MCF 10A (cell line): Measurements from ENCODE around the gene NINJ2. TPM values are rescaled to one million over a fixed set of nuclear protein-coding genes. Genes with fewer than 3 reads are reported as not detected.
A peak's percentile ranks its signal among the peaks of the same experiment; 100 is the strongest.

Experiments used
- BruUV-seq: library from RNA; stranded (reverse); fragments of 400-500 nt; replicated peaks from 2 replicates; lab custom pipeline; 2021; lab: Mats Ljungman, UMichigan
- CTCF ChIA-PET: fragments of 300-600 bp; sonication (Branson Sonifier 250); formaldehyde crosslinking; extraction: SDS; loops from one replicate; lab custom pipeline; 2021; ENCODE audit warnings: antibody characterized with exemption, inconsistent platforms; lab: Yijun Ruan, JAX
- POLR2A ChIA-PET: fragments of 300-600, 350-650 bp; sonication (Branson Sonifier 250); formaldehyde crosslinking; extraction: SDS; loops from one replicate; lab custom pipeline; 2020; ENCODE audit warnings: antibody characterized with exemption, inconsistent platforms; lab: Yijun Ruan, JAX
- DNase-seq: peaks from one replicate; pipeline ENCODE4 v3.0.0-alpha.2; 2018; ENCODE audit not compliant: unreplicated experiment
- H3K27ac Mint-ChIP-seq: one replicate; pipeline ENCODE4 v1.8.0; 2022; ENCODE audit warnings: mild to moderate bottlenecking, low read depth, mixed read lengths; ENCODE audit not compliant: unreplicated experiment
- H3K27me3 Mint-ChIP-seq: one replicate; pipeline ENCODE4 v1.8.0; 2022; ENCODE audit warnings: mixed read lengths; ENCODE audit not compliant: insufficient read depth, unreplicated experiment
- H3K36me3 Mint-ChIP-seq: one replicate; pipeline ENCODE4 v1.8.0; 2022; ENCODE audit warnings: mild to moderate bottlenecking, moderate library complexity, mixed read lengths; ENCODE audit not compliant: insufficient read depth, unreplicated experiment
- H3K4me1 Mint-ChIP-seq: one replicate; pipeline ENCODE4 v1.8.0; 2022; ENCODE audit warnings: mixed read lengths; ENCODE audit not compliant: insufficient read depth, unreplicated experiment
- H3K4me3 Mint-ChIP-seq: one replicate; pipeline ENCODE4 v1.8.0; 2022; ENCODE audit warnings: mild to moderate bottlenecking, moderate library complexity, mixed read lengths; ENCODE audit not compliant: unreplicated experiment
- H3K9me3 Mint-ChIP-seq: one replicate; pipeline ENCODE4 v1.8.0; 2022; ENCODE audit warnings: mixed read lengths; ENCODE audit not compliant: unreplicated experiment
- intact Hi-C: fragments of 100-400 bp; cut with micrococcal nuclease; formaldehyde crosslinking; loops from 2 replicates; pipeline ENCODE4 v1.14.1; 2022
- total RNA-seq: library from RNA; stranded (reverse); gene quantifications from 2 replicates; pipeline ENCODE4 v1.2.3, GENCODE V29; 2022
- TF ChIP-seq, protein P1 (sequence below): fragments of 200-600 bp; IDR thresholded peaks from one replicate; pipeline ENCODE4 v1.8.0; 2022; ENCODE audit warnings: antibody characterized with exemption, mild to moderate bottlenecking; ENCODE audit not compliant: unreplicated experiment

Gene NINJ2
- total RNA-seq, 1 experiment from 2014 or later: not detected

DNA sequence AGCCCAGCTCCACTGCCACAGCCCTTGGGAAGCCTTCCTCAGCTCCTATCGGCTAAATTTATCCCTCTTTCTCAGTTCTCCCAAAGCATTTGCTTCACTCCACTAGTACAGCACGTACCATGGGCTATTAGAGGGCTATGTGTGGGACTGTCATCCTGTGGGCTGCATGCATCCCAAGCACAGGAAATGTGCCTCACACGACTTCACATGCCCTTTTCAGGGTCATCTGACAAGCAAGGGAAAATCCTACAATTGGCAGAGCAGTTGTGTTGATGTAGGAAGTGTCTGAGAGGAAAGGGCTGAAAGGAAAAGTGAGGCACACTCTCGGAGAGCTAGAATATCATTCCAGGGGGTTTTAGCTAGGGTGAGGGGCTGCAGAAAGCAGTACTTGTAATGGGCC, 47.6 kb downstream of the NINJ2 start:
- Mint-ChIP-seq H3K9me3 (peaks cover 8% of the 10 kb centered on the region), H3K4me1 (peaks cover 7% of the 10 kb centered on the region), H3K4me3 (no peak overlapping the region), H3K27ac (no peak overlapping the region), H3K36me3 (no peaks in the 10 kb centered on the region), H3K27me3 (no peaks in the 10 kb centered on the region)
- intact Hi-C loops: no loop called here
- BruUV-seq: no TSS peak
- DNase-seq: no peak
- TF ChIP-seq, protein P1, sequence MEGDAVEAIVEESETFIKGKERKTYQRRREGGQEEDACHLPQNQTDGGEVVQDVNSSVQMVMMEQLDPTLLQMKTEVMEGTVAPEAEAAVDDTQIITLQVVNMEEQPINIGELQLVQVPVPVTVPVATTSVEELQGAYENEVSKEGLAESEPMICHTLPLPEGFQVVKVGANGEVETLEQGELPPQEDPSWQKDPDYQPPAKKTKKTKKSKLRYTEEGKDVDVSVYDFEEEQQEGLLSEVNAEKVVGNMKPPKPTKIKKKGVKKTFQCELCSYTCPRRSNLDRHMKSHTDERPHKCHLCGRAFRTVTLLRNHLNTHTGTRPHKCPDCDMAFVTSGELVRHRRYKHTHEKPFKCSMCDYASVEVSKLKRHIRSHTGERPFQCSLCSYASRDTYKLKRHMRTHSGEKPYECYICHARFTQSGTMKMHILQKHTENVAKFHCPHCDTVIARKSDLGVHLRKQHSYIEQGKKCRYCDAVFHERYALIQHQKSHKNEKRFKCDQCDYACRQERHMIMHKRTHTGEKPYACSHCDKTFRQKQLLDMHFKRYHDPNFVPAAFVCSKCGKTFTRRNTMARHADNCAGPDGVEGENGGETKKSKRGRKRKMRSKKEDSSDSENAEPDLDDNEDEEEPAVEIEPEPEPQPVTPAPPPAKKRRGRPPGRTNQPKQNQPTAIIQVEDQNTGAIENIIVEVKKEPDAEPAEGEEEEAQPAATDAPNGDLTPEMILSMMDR: no peak
- ChIA-PET CTCF (no interaction called here), POLR2A (no interaction called here)

DNA sequence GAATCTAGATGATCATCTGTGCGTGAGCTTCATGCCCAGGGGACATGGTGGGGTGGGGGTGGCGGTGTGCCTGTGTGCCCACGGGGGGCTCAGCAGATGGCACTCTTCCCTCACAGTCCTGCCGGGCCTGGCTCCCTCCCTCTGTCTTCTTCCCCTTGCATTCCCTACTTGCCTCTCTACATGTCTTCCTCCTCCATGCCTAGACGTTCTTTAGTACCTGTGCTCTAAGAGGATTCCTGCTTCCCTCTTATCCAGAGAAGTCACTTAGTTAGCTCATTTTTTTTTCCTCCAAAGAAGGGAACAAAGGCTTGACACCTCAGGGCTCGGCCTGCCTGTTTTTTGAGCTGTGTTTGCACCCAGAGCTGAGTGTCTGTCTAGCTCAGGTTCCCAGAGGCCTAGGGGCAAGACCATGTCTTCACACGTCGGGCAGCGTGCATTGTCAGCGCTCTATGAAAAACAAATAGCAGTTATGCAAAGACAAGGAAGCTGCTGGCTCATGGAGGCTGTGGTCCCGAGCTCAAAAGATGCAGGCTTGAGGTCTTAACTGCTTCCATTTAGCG, 48.8 kb downstream of the NINJ2 start:
- Mint-ChIP-seq H3K27me3 (no peaks in the 10 kb centered on the region), H3K27ac (no peak overlapping the region), H3K4me3 (no peak overlapping the region), H3K4me1 (peaks cover 13% of the 10 kb centered on the region), H3K9me3 (peaks cover 8% of the 10 kb centered on the region), H3K36me3 (no peaks in the 10 kb centered on the region)
- DNase-seq: peak; percentile 14
- ChIA-PET POLR2A (interaction anchor here (0.6 to 2.1 kb wide), 8 partner anchors 16 to 286 kb away, joined by 3 to 11 read pairs (median 4); partner anchors contain the start of gene WNK1), CTCF (interaction anchor here (0.7 to 1.6 kb wide), 8 partner anchors 9 to 201 kb away, joined by 3 to 8 read pairs (median 5); partner anchors contain the start of gene WNK1)
- intact Hi-C loops: no loop called here
- TF ChIP-seq, protein P1: no peak
- BruUV-seq: no TSS peak

DNA sequence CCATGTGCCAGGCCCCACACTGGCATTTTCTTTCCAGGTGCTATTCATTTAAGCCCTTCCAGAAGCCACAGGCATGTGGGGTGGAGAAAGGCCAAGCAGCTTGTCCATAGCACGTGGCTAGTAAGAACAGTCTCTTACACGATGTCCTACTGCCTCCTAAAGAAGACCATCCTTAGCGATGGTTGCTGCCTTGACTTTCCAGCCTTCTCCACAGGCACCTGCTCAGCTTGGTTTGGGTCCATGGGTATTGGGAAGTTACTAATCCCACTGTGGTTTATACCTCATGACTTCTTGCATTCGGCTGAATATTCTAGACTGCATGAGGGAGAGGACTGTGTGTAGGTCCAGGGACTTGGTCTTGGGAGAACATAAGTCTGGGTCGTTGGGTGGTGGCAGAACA, 49.2 kb downstream of the NINJ2 start:
- no peak overlapping the region for H3K27ac Mint-ChIP-seq
- H3K27me3 Mint-ChIP-seq: no peaks in the 10 kb centered on the region
- POLR2A ChIA-PET: interaction anchor here (0.6 to 2.1 kb wide), 7 partner anchors 16 to 287 kb away, joined by 3 to 11 read pairs (median 4); partner anchors contain the start of gene WNK1
- intact Hi-C loops: no loop called here
- no peak for DNase-seq
- no peaks in the 10 kb centered on the region for H3K36me3 Mint-ChIP-seq
- peaks cover 13% of the 10 kb centered on the region for H3K4me1 Mint-ChIP-seq
- TF ChIP-seq, protein P1: no peak
- CTCF ChIA-PET: interaction anchor here (0.7 to 1.6 kb wide), 7 partner anchors 8 to 202 kb away, joined by 3 to 8 read pairs (median 6); partner anchors contain the start of gene WNK1
- no peak overlapping the region for H3K4me3 Mint-ChIP-seq
- BruUV-seq: no TSS peak
- peaks cover 8% of the 10 kb centered on the region for H3K9me3 Mint-ChIP-seq

- POLR2A ChIA-PET: interaction anchor here (2.1 kb wide), 1 partner anchor 15 kb away, joined by 11 read pairs; no protein-coding TSS in a partner anchor
Measured at GRCh38 chr12:612886-613285, 50.4 kb downstream of the NINJ2 start.

More at GRCh38 chr12:612886-613285, 50.4 kb downstream of the NINJ2 start:
- H3K36me3 Mint-ChIP-seq: no peaks in the 10 kb centered on the region
- H3K4me3 Mint-ChIP-seq: no peak overlapping the region
- H3K27me3 Mint-ChIP-seq: no peaks in the 10 kb centered on the region
- no peak overlapping the region for H3K27ac Mint-ChIP-seq
- DNase-seq: no peak
- no TSS peak for BruUV-seq
- CTCF ChIA-PET: interaction anchor here (0.7 kb wide), 1 partner anchor 173 kb away, joined by 3 read pairs; no protein-coding TSS in a partner anchor
- intact Hi-C loops: no loop called here
- H3K9me3 Mint-ChIP-seq: peaks cover 8% of the 10 kb centered on the region
- peaks cover 13% of the 10 kb centered on the region for H3K4me1 Mint-ChIP-seq
- TF ChIP-seq, protein P1: no peak
